Measurements from ENCODE around the gene CHRNB4. TPM values are rescaled to one million over a fixed set of nuclear protein-coding genes. Genes with fewer than 3 reads are reported as not detected.

The CHRNB4 gene
- total RNA-seq, 6 experiments from 2014 or later, result 0.53 TPM; not detected in 5

GRCh38 chr15:78625606-78626280 is 15.3 kb downstream of the CHRNB4 start:
- Histone ChIP-seq H3K27me3 (peaks cover 0 to 5% of the 10 kb centered on the region in 2 donors), H3K27ac (no peak overlapping the region), H3K9me3 (no peaks in the 10 kb centered on the region), H3K4me3 (no peak overlapping the region), H3K4me1 (peaks cover 0 to 4% (median 0%) of the 10 kb centered on the region in 4 donors), H3K36me3 (no peaks in the 10 kb centered on the region)
- no peak for TF ChIP-seq POLR2A (IDR thresholded peaks at IDR 0.05)
- TF ChIP-seq, protein P1, sequence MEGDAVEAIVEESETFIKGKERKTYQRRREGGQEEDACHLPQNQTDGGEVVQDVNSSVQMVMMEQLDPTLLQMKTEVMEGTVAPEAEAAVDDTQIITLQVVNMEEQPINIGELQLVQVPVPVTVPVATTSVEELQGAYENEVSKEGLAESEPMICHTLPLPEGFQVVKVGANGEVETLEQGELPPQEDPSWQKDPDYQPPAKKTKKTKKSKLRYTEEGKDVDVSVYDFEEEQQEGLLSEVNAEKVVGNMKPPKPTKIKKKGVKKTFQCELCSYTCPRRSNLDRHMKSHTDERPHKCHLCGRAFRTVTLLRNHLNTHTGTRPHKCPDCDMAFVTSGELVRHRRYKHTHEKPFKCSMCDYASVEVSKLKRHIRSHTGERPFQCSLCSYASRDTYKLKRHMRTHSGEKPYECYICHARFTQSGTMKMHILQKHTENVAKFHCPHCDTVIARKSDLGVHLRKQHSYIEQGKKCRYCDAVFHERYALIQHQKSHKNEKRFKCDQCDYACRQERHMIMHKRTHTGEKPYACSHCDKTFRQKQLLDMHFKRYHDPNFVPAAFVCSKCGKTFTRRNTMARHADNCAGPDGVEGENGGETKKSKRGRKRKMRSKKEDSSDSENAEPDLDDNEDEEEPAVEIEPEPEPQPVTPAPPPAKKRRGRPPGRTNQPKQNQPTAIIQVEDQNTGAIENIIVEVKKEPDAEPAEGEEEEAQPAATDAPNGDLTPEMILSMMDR (IDR thresholded peaks at IDR 0.05), result no peak
- ATAC-seq (no peak), DNase-seq (no peak)
- intact Hi-C loops (cut with DNase I), result no loop called here
- 27% methylated on average over 1 of the region's 12 CpGs for WGBS (ENCODE audit: insufficient coverage, low coverage, low lambda C conversion rate, missing lambda C conversion rate)

GRCh38 chr15:78624651-78625590 is 16.1 kb downstream of the CHRNB4 start:
- H3K27me3 ChIP-seq, result peaks cover 0 to 9% of the 10 kb centered on the region in 2 donors
- H3K4me3 ChIP-seq, result no peak overlapping the region
- intact Hi-C loops (cut with DNase I), result no loop called here
- no peak for TF ChIP-seq POLR2A (IDR thresholded peaks at IDR 0.05)
- TF ChIP-seq, protein P1 (IDR thresholded peaks at IDR 0.05), result no peak
- DNase-seq (no peak), ATAC-seq (no peak)
- H3K4me1 ChIP-seq, result peaks cover 0 to 4% (median 0%) of the 10 kb centered on the region in 4 donors
- whole genome bisulfite sequencing (ENCODE audit: insufficient coverage, low coverage, low lambda C conversion rate, missing lambda C conversion rate), result 74% methylated on average over 8 of the region's 17 CpGs
- no peaks in the 10 kb centered on the region for H3K36me3 ChIP-seq
- H3K9me3 ChIP-seq, result no peaks in the 10 kb centered on the region
- no peak overlapping the region for H3K27ac ChIP-seq

GRCh38 chr15:78623786-78624497 is 17.1 kb downstream of the CHRNB4 start:
- H3K9me3 ChIP-seq, result no peaks in the 10 kb centered on the region
- DNase-seq (no peak), ATAC-seq (no peak)
- WGBS (ENCODE audit: insufficient coverage, low coverage, low lambda C conversion rate, missing lambda C conversion rate), result 73% methylated on average over 6 of the region's 7 CpGs
- no peak overlapping the region for H3K4me3 ChIP-seq
- peaks cover 0 to 17% of the 10 kb centered on the region in 2 donors for H3K27me3 ChIP-seq
- intact Hi-C loops (cut with DNase I), result no loop called here
- H3K4me1 ChIP-seq, result peaks cover 0 to 4% (median 0%) of the 10 kb centered on the region in 4 donors
- no peak overlapping the region for H3K27ac ChIP-seq
- no peaks in the 10 kb centered on the region for H3K36me3 ChIP-seq
- TF ChIP-seq, protein P1 (IDR thresholded peaks at IDR 0.05), result no peak
- TF ChIP-seq POLR2A (IDR thresholded peaks at IDR 0.05), result no peak

GRCh38 chr15:78621810-78622402 is 19.1 kb downstream of the CHRNB4 start:
- no peak for DNase-seq
- H3K9me3 ChIP-seq, result no peaks in the 10 kb centered on the region
- intact Hi-C loops (cut with DNase I), result no loop called here
- no peaks in the 10 kb centered on the region for H3K36me3 ChIP-seq
- WGBS (ENCODE audit: insufficient coverage, low coverage, low lambda C conversion rate, missing lambda C conversion rate), result 59% methylated on average over 8 of the region's 10 CpGs
- H3K4me3 ChIP-seq, result no peak overlapping the region
- peaks cover 0 to 4% (median 0%) of the 10 kb centered on the region in 4 donors for H3K4me1 ChIP-seq
- peaks cover 0 to 17% of the 10 kb centered on the region in 2 donors for H3K27me3 ChIP-seq
- no peak for ATAC-seq
- TF ChIP-seq, protein P1 (IDR thresholded peaks at IDR 0.05), result no peak
- TF ChIP-seq POLR2A (IDR thresholded peaks at IDR 0.05), result no peak
- no peak overlapping the region for H3K27ac ChIP-seq

All from right lobe of liver (tissue), 6 donors.